ENCODE measurements around the gene PITPNC1. TPM values are rescaled to one million over a fixed set of nuclear protein-coding genes. Genes with fewer than 3 reads are reported as not detected.
"Not testable (repeated sequence)": the region's sequence is repeated elsewhere in the genome, so short reads cannot be mapped to it uniquely, and the experiment has no call there.

The PITPNC1 gene
- total RNA-seq, 1 experiment from 2014 or later = 20.8 TPM

- Histone ChIP-seq H3K4me3 (ENCODE audit: low read depth in 2 of 2, low read length in 2 of 2) (no peak overlapping the region), H3K27ac (ENCODE audit: low read length) (no peak overlapping the region), H3K4me1 (ENCODE audit: control insufficient read depth, insufficient read depth, low read length) (peaks cover 18% of the 10 kb centered on the region), H3K9me3 (ENCODE audit: control insufficient read depth, insufficient read depth, low read depth, low read length) (no peaks in the 10 kb centered on the region), H3K27me3 (ENCODE audit: control insufficient read depth, insufficient read depth, low read length) (no peaks in the 10 kb centered on the region), H3K36me3 (ENCODE audit: control insufficient read depth, insufficient read depth, low read length) (no peaks in the 10 kb centered on the region)
- no peak for TF ChIP-seq SIN3A (IDR thresholded peaks at IDR 0.05; ENCODE audit: borderline replicate concordance, insufficient read depth, low read depth, low read length)
- TF ChIP-seq CTCF (IDR thresholded peaks at IDR 0.05) = no peak
- TF ChIP-seq REST (IDR thresholded peaks at IDR 0.05; ENCODE audit: insufficient read depth in 1 of 2, low read depth in 2 of 2, low read length in 1 of 2) = no peak
- no peak for TF ChIP-seq TCF7L2 (IDR thresholded peaks at IDR 0.05; ENCODE audit: low read depth, low read length)
- DNase-seq (ENCODE audit: low read depth, low spot score) (no peak), ATAC-seq (no peak)
- intact Hi-C loops (cut with micrococcal nuclease; ENCODE audit: unreplicated experiment) = no loop called here
- POLR2A ChIA-PET = no interaction called here
- CTCF ChIA-PET = no interaction called here
- in situ Hi-C loops (cut with HindIII; ENCODE audit: low pct_unique_long_range_greater_than_20kb, low sequenced_read_pairs) = no loop called here
- BruUV-seq (replicated peaks) = no TSS peak
Observed at GRCh38 chr17:67492824-67493517, 115.9 kb downstream of the PITPNC1 start.

GRCh38 chr17:67493812-67494211, 116.7 kb downstream of the PITPNC1 start:
- POLR2A ChIA-PET = no interaction called here
- ATAC-seq (no peak), DNase-seq (ENCODE audit: low read depth, low spot score) (no peak)
- in situ Hi-C loops (cut with HindIII; ENCODE audit: low pct_unique_long_range_greater_than_20kb, low sequenced_read_pairs) (no loop called here), intact Hi-C loops (cut with micrococcal nuclease; ENCODE audit: unreplicated experiment) (no loop called here)
- CTCF ChIA-PET = no interaction called here
- no peak for TF ChIP-seq SIN3A (IDR thresholded peaks at IDR 0.05; ENCODE audit: borderline replicate concordance, insufficient read depth, low read depth, low read length)
- TF ChIP-seq TCF7L2 (IDR thresholded peaks at IDR 0.05; ENCODE audit: low read depth, low read length) = no peak
- no peak for TF ChIP-seq POLR2AphosphoS5 (IDR thresholded peaks at IDR 0.05; ENCODE audit: low read depth, low read length)
- TF ChIP-seq CTCF (IDR thresholded peaks at IDR 0.05) = no peak
- no peak for TF ChIP-seq REST (IDR thresholded peaks at IDR 0.05; ENCODE audit: insufficient read depth in 1 of 2, low read depth in 2 of 2, low read length in 1 of 2)
- no TSS peak for BruUV-seq (replicated peaks)
- Histone ChIP-seq H3K9me3 (ENCODE audit: control insufficient read depth, insufficient read depth, low read depth, low read length) (no peaks in the 10 kb centered on the region), H3K27ac (ENCODE audit: low read length) (no peak overlapping the region), H3K4me1 (ENCODE audit: control insufficient read depth, insufficient read depth, low read length) (peaks cover 18% of the 10 kb centered on the region), H3K27me3 (ENCODE audit: control insufficient read depth, insufficient read depth, low read length) (no peaks in the 10 kb centered on the region), H3K36me3 (ENCODE audit: control insufficient read depth, insufficient read depth, low read length) (no peaks in the 10 kb centered on the region), H3K4me3 (ENCODE audit: low read depth in 2 of 2, low read length in 2 of 2) (no peak overlapping the region)

- BruUV-seq (replicated peaks); H3K36me3 ChIP-seq (ENCODE audit: control insufficient read depth, insufficient read depth, low read length); H3K27ac ChIP-seq (ENCODE audit: low read length); DNase-seq (ENCODE audit: low read depth, low spot score); CTCF ChIA-PET; in situ Hi-C loops (cut with HindIII; ENCODE audit: low pct_unique_long_range_greater_than_20kb, low sequenced_read_pairs); H3K27me3 ChIP-seq (ENCODE audit: control insufficient read depth, insufficient read depth, low read length); H3K9me3 ChIP-seq (ENCODE audit: control insufficient read depth, insufficient read depth, low read depth, low read length); intact Hi-C loops (cut with micrococcal nuclease; ENCODE audit: unreplicated experiment); POLR2A ChIA-PET; ATAC-seq; H3K4me3 ChIP-seq (ENCODE audit: low read depth in 2 of 2, low read length in 2 of 2): not testable (repeated sequence)
- peaks cover 21% of the 10 kb centered on the region for H3K4me1 ChIP-seq (ENCODE audit: control insufficient read depth, insufficient read depth, low read length)
Observed at GRCh38 chr17:67495534-67495933, 118.5 kb downstream of the PITPNC1 start.

All from Panc1 (cell line).